Endothelial cell (in vitro differentiated cells): ENCODE measurements around the gene ZCCHC9. TPM values are rescaled to one million over a fixed set of nuclear protein-coding genes. Genes with fewer than 3 reads are reported as not detected.

Experiments
- DNase-seq: peaks from one replicate; pipeline ENCODE4 v3.0.0; 2021; ENCODE audit warnings: low spot score
- H3K27ac Mint-ChIP-seq: one replicate; pipeline ENCODE4 v1.8.0; 2021; ENCODE audit warnings: mixed read lengths, inconsistent platforms; ENCODE audit not compliant: unreplicated experiment
- H3K27me3 Mint-ChIP-seq: one replicate; pipeline ENCODE4 v1.8.0; 2021; ENCODE audit warnings: mild to moderate bottlenecking, moderate library complexity, mixed read lengths, inconsistent platforms; ENCODE audit not compliant: unreplicated experiment
- H3K36me3 Mint-ChIP-seq: one replicate; pipeline ENCODE4 v1.8.0; 2021; ENCODE audit warnings: mild to moderate bottlenecking, low read depth, mixed read lengths, inconsistent platforms; ENCODE audit not compliant: unreplicated experiment
- H3K4me1 Mint-ChIP-seq: one replicate; pipeline ENCODE4 v1.8.0; 2021; ENCODE audit warnings: mild to moderate bottlenecking, mixed read lengths, inconsistent platforms; ENCODE audit not compliant: unreplicated experiment
- H3K4me3 Mint-ChIP-seq: one replicate; pipeline ENCODE4 v1.8.0; 2021; ENCODE audit warnings: mild to moderate bottlenecking, mixed read lengths, inconsistent platforms; ENCODE audit not compliant: unreplicated experiment
- H3K9me3 Mint-ChIP-seq: one replicate; pipeline ENCODE4 v1.8.0; 2021; ENCODE audit warnings: mixed read lengths, inconsistent platforms; ENCODE audit not compliant: unreplicated experiment
- CTCF ChIP-seq: fragments of 200-600 bp; sonication (generic); IDR thresholded peaks from one replicate; pipeline ENCODE4 v1.5.0; 2021; ENCODE audit warnings: antibody characterized with exemption; ENCODE audit not compliant: unreplicated experiment
- total RNA-seq: library from RNA; stranded (reverse); fragmentation: NEBNext Ultra II Directional; extraction: Animal tissue kit (Norgen Biotek cat#: 25700); gene quantifications from one replicate; pipeline ENCODE4 v1.2.1, GENCODE V29; 2021; ENCODE audit not compliant: unreplicated experiment

ZCCHC9 gene
- total RNA-seq, 1 donor from 2014 or later, result 21.7 TPM

GRCh38 chr5:81354093-81354492, 52.7 kb downstream of the ZCCHC9 start:
- Mint-ChIP-seq H3K27ac (no peak overlapping the region), H3K27me3 (peaks cover 1% of the 10 kb centered on the region), H3K4me1 (peaks cover 6% of the 10 kb centered on the region), H3K36me3 (no peaks in the 10 kb centered on the region), H3K9me3 (no peaks in the 10 kb centered on the region), H3K4me3 (no peak overlapping the region)
- DNase-seq, result no peak
- no peak for TF ChIP-seq CTCF

GRCh38 chr5:81355291-81356251, 54.2 kb downstream of the ZCCHC9 start:
- no peak overlapping the region for H3K4me3 Mint-ChIP-seq
- no peaks in the 10 kb centered on the region for H3K27me3 Mint-ChIP-seq
- peaks cover 3% of the 10 kb centered on the region for H3K4me1 Mint-ChIP-seq
- TF ChIP-seq CTCF, result no peak
- no peak overlapping the region for H3K27ac Mint-ChIP-seq
- DNase-seq, result no peak
- no peaks in the 10 kb centered on the region for H3K9me3 Mint-ChIP-seq
- H3K36me3 Mint-ChIP-seq, result no peaks in the 10 kb centered on the region

- Mint-ChIP-seq H3K27ac (no peak overlapping the region), H3K4me1 (peaks cover 3% of the 10 kb centered on the region), H3K36me3 (no peaks in the 10 kb centered on the region), H3K9me3 (no peaks in the 10 kb centered on the region), H3K27me3 (no peaks in the 10 kb centered on the region), H3K4me3 (no peak overlapping the region)
- no peak for DNase-seq
- no peak for TF ChIP-seq CTCF
Measured at GRCh38 chr5:81359108-81359507, 57.7 kb downstream of the ZCCHC9 start.

- no peaks in the 10 kb centered on the region for H3K9me3 Mint-ChIP-seq
- H3K27me3 Mint-ChIP-seq, result no peaks in the 10 kb centered on the region
- no peak overlapping the region for H3K4me3 Mint-ChIP-seq
Measured at GRCh38 chr5:81359881-81360280, 58.5 kb downstream of the ZCCHC9 start.

More at GRCh38 chr5:81359881-81360280, 58.5 kb downstream of the ZCCHC9 start:
- no peak overlapping the region for H3K27ac Mint-ChIP-seq
- no peaks in the 10 kb centered on the region for H3K36me3 Mint-ChIP-seq
- TF ChIP-seq CTCF, result no peak
- H3K4me1 Mint-ChIP-seq, result peaks cover 3% of the 10 kb centered on the region
- no peak for DNase-seq
